ENCODE measurements around the gene RNF123. TPM values are rescaled to one million over a fixed set of nuclear protein-coding genes. Genes with fewer than 3 reads are reported as not detected.

RNF123 gene
- total and polyA plus RNA-seq, 4 donors, result 22.2 to 45.0 (median 23.1) TPM

GRCh38 chr3:49729966-49730609 is 40.7 kb downstream of the RNF123 start:
- no peak overlapping the region for H3K4me3 ChIP-seq
- no peak overlapping the region for H3K9ac ChIP-seq (ENCODE audit: insufficient read depth in 1 of 2, low read length in 2 of 2)
- no peaks in the 10 kb centered on the region for H3K27me3 ChIP-seq (ENCODE audit: control insufficient read depth in 3 of 3, insufficient read depth in 3 of 3, low read length in 2 of 3)
- no peaks in the 10 kb centered on the region for H3K9me3 ChIP-seq (ENCODE audit: control insufficient read depth in 4 of 4, insufficient read depth in 3 of 4, low read length in 3 of 4)
- WGBS, 2 donors, result 98 to 99% methylated on average over 4 of the region's 4 CpGs
- ATAC-seq (ENCODE audit: insufficient read depth, low FRiP score), result no peak
- TF ChIP-seq CTCF (IDR thresholded peaks at IDR 0.05; ENCODE audit: control extremely low read depth, extremely low read depth), result no peak
- no peak overlapping the region for H3K27ac ChIP-seq (ENCODE audit: low read depth in 1 of 2, low read length in 1 of 2)
- peaks cover 10 to 46% (median 41%) of the 10 kb centered on the region in 4 donors for H3K36me3 ChIP-seq (ENCODE audit: control insufficient read depth in 4 of 4, insufficient read depth in 4 of 4, low read length in 4 of 4)
- DNase-seq, result no peak
- no peaks in the 10 kb centered on the region for H3K4me1 ChIP-seq (ENCODE audit: control insufficient read depth in 5 of 5, insufficient read depth in 5 of 5, low read length in 5 of 5)

- no peak for TF ChIP-seq CTCF (IDR thresholded peaks at IDR 0.05; ENCODE audit: control extremely low read depth, extremely low read depth)
- H3K9me3 ChIP-seq (ENCODE audit: control insufficient read depth in 4 of 4, insufficient read depth in 3 of 4, low read length in 3 of 4), result no peaks in the 10 kb centered on the region
- 91 to 95% methylated on average over 11 of the region's 11 CpGs for WGBS, 2 donors
- ATAC-seq (ENCODE audit: insufficient read depth, low FRiP score) (no peak), DNase-seq (no peak)
- no peaks in the 10 kb centered on the region for H3K4me1 ChIP-seq (ENCODE audit: control insufficient read depth in 5 of 5, insufficient read depth in 5 of 5, low read length in 5 of 5)
- H3K27me3 ChIP-seq (ENCODE audit: control insufficient read depth in 3 of 3, insufficient read depth in 3 of 3, low read length in 2 of 3), result no peaks in the 10 kb centered on the region
- no peak overlapping the region for H3K9ac ChIP-seq (ENCODE audit: insufficient read depth in 1 of 2, low read length in 2 of 2)
- H3K4me3 ChIP-seq, result no peak overlapping the region
- no peak overlapping the region for H3K27ac ChIP-seq (ENCODE audit: low read depth in 1 of 2, low read length in 1 of 2)
- peaks cover 10 to 54% (median 35%) of the 10 kb centered on the region in 4 donors for H3K36me3 ChIP-seq (ENCODE audit: control insufficient read depth in 4 of 4, insufficient read depth in 4 of 4, low read length in 4 of 4)
Measured at GRCh38 chr3:49732597-49732996, 43.2 kb downstream of the RNF123 start.

- H3K4me1 ChIP-seq (ENCODE audit: control insufficient read depth in 5 of 5, insufficient read depth in 5 of 5, low read length in 5 of 5), result no peaks in the 10 kb centered on the region
- H3K27me3 ChIP-seq (ENCODE audit: control insufficient read depth in 3 of 3, insufficient read depth in 3 of 3, low read length in 2 of 3), result no peaks in the 10 kb centered on the region
- H3K27ac ChIP-seq (ENCODE audit: low read depth in 1 of 2, low read length in 1 of 2), result no peak overlapping the region
- H3K9me3 ChIP-seq (ENCODE audit: control insufficient read depth in 4 of 4, insufficient read depth in 3 of 4, low read length in 3 of 4), result no peaks in the 10 kb centered on the region
- WGBS, 2 donors, result 50 to 79% methylated on average over 1 of the region's 1 CpG
- no peak overlapping the region for H3K9ac ChIP-seq (ENCODE audit: insufficient read depth in 1 of 2, low read length in 2 of 2)
- peaks cover 17 to 55% (median 37%) of the 10 kb centered on the region in 4 donors for H3K36me3 ChIP-seq (ENCODE audit: control insufficient read depth in 4 of 4, insufficient read depth in 4 of 4, low read length in 4 of 4)
- no peak overlapping the region for H3K4me3 ChIP-seq
- DNase-seq (no peak), ATAC-seq (ENCODE audit: insufficient read depth, low FRiP score) (no peak)
- no peak for TF ChIP-seq CTCF (IDR thresholded peaks at IDR 0.05; ENCODE audit: control extremely low read depth, extremely low read depth)
Measured at GRCh38 chr3:49733551-49733950, 44.2 kb downstream of the RNF123 start.

- DNase-seq (no peak), ATAC-seq (ENCODE audit: insufficient read depth, low FRiP score) (no peak)
- Histone ChIP-seq H3K9me3 (ENCODE audit: control insufficient read depth in 4 of 4, insufficient read depth in 3 of 4, low read length in 3 of 4) (no peaks in the 10 kb centered on the region), H3K4me3 (no peak overlapping the region), H3K27me3 (ENCODE audit: control insufficient read depth in 3 of 3, insufficient read depth in 3 of 3, low read length in 2 of 3) (no peaks in the 10 kb centered on the region), H3K9ac (ENCODE audit: insufficient read depth in 1 of 2, low read length in 2 of 2) (no peak overlapping the region), H3K36me3 (ENCODE audit: control insufficient read depth in 4 of 4, insufficient read depth in 4 of 4, low read length in 4 of 4) (peaks cover 17 to 56% (median 39%) of the 10 kb centered on the region in 4 donors), H3K27ac (ENCODE audit: low read depth in 1 of 2, low read length in 1 of 2) (no peak overlapping the region), H3K4me1 (ENCODE audit: control insufficient read depth in 5 of 5, insufficient read depth in 5 of 5, low read length in 5 of 5) (no peaks in the 10 kb centered on the region)
- TF ChIP-seq CTCF (IDR thresholded peaks at IDR 0.05; ENCODE audit: control extremely low read depth, extremely low read depth), result no peak
- 95 to 97% methylated on average over 6 of the region's 6 CpGs for WGBS, 2 donors
Measured at GRCh38 chr3:49734752-49735151, 45.4 kb downstream of the RNF123 start.
